Vagina (tissue), 2 donors: Measurements from ENCODE around the gene TFDP2. TPM values are rescaled to one million over a fixed set of nuclear protein-coding genes. Genes with fewer than 3 reads are reported as not detected.

Source experiments
- DNase-seq, 2 donors: peaks; one replicate each; pipeline ENCODE4 v3.0.0-alpha.2; 2017; ENCODE audit errors: extremely low spot score in 2 of 2
- H3K27ac ChIP-seq: fragments of 200-600 bp; sonication (generic); one replicate; pipeline ENCODE4 v1.5.1; 2019
- H3K27me3 ChIP-seq: fragments of 200-600 bp; sonication (generic); one replicate; pipeline ENCODE4 v1.5.1; 2019
- H3K36me3 ChIP-seq, 2 donors: fragments of 200-600 bp; sonication (generic); one replicate each; pipeline ENCODE4 v1.5.1; 2017 to 2019
- H3K4me1 ChIP-seq: fragments of 200-600 bp; sonication (generic); one replicate; pipeline ENCODE4 v1.5.1; 2019
- H3K4me3 ChIP-seq, 2 donors: fragments of 200-600 bp; sonication (generic); 1 replicate in 1 of 2; 2 replicates in 1 of 2; pipeline ENCODE4 v1.5.1; 2016 to 2019
- H3K9me3 ChIP-seq: fragments of 200-600 bp; sonication (generic); one replicate; pipeline ENCODE4 v1.5.1; 2019
- CTCF ChIP-seq, 3 experiments: fragments of 450-650 bp in 2 of 3; fragments of 200-600 bp in 1 of 3; sonication (generic) in 1 of 3; IDR thresholded peaks; one replicate each; pipeline ENCODE4 v1.5.1; 2017 to 2019; ENCODE audit warnings: antibody characterized with exemption in 3 of 3, mild to moderate bottlenecking in 2 of 3, moderate library complexity in 2 of 3
- POLR2A ChIP-seq, 2 donors: fragments of 450-650 bp; IDR thresholded peaks; one replicate each; pipeline ENCODE4 v1.6.1; 2017; ENCODE audit warnings: antibody characterized with exemption in 2 of 2, mild to moderate bottlenecking in 2 of 2, moderate library complexity in 2 of 2
- POLR2AphosphoS5 ChIP-seq, 2 donors: sonication (generic); formaldehyde crosslinking; IDR thresholded peaks; one replicate each; pipeline ENCODE4 v1.9.0; 2017; ENCODE audit warnings: antibody characterized with exemption in 2 of 2, mild to moderate bottlenecking in 2 of 2, low read depth in 1 of 2; ENCODE audit not compliant: insufficient read depth in 1 of 2
- intact Hi-C: fragments of 100-400 bp; cut with DNase I; formaldehyde crosslinking; loops from one replicate; pipeline ENCODE4 v1.15.1; 2023
- total RNA-seq: library from RNA; depleted of rRNA; stranded (reverse); fragments of >200 nt; gene quantifications from one replicate; pipeline ENCODE4 v1.2.3, GENCODE V29; 2016

Gene TFDP2
- total RNA-seq, 1 donor from 2014 or later: 24.8 TPM

GRCh38 chr3:142117056-142117851, 32.1 kb downstream of the TFDP2 start:
- Histone ChIP-seq H3K4me1 (peaks cover 10% of the 10 kb centered on the region), H3K27ac (no peak overlapping the region)
- DNase-seq: no peak

GRCh38 chr3:142115867-142116668, 33.3 kb downstream of the TFDP2 start:
- H3K4me3 ChIP-seq: no peak overlapping the region
- no peak for DNase-seq
- TF ChIP-seq POLR2AphosphoS5 (IDR thresholded peaks at IDR 0.05; ENCODE audit: insufficient read depth in 1 of 2, low read depth in 1 of 2) (no peak), POLR2A (IDR thresholded peaks at IDR 0.05) (no peak), CTCF (IDR thresholded peaks at IDR 0.05) (no peak)
- H3K4me1 ChIP-seq: peaks cover 10% of the 10 kb centered on the region
- no peaks in the 10 kb centered on the region for H3K9me3 ChIP-seq
- H3K36me3 ChIP-seq: no peaks in the 10 kb centered on the region
- no peak overlapping the region for H3K27ac ChIP-seq
- intact Hi-C loops: no loop called here
- H3K27me3 ChIP-seq: no peaks in the 10 kb centered on the region

More at GRCh38 chr3:142117056-142117851, 32.1 kb downstream of the TFDP2 start:
- intact Hi-C loops: no loop called here
- no peaks in the 10 kb centered on the region for H3K36me3 ChIP-seq
- no peaks in the 10 kb centered on the region for H3K27me3 ChIP-seq
- no peak overlapping the region for H3K4me3 ChIP-seq
- no peaks in the 10 kb centered on the region for H3K9me3 ChIP-seq
- TF ChIP-seq POLR2A (IDR thresholded peaks at IDR 0.05): no peak
- TF ChIP-seq POLR2AphosphoS5 (IDR thresholded peaks at IDR 0.05; ENCODE audit: insufficient read depth in 1 of 2, low read depth in 1 of 2): no peak
- no peak for TF ChIP-seq CTCF (IDR thresholded peaks at IDR 0.05)

GRCh38 chr3:142112601-142113000, 36.7 kb downstream of the TFDP2 start:
- intact Hi-C loops: no loop called here
- peaks cover 10% of the 10 kb centered on the region for H3K4me1 ChIP-seq
- no peak for DNase-seq
- no peaks in the 10 kb centered on the region for H3K27me3 ChIP-seq
- no peak overlapping the region for H3K27ac ChIP-seq
- H3K9me3 ChIP-seq: no peaks in the 10 kb centered on the region
- H3K36me3 ChIP-seq: no peaks in the 10 kb centered on the region
- no peak for TF ChIP-seq POLR2A (IDR thresholded peaks at IDR 0.05)
- TF ChIP-seq CTCF (IDR thresholded peaks at IDR 0.05): no peak
- no peak for TF ChIP-seq POLR2AphosphoS5 (IDR thresholded peaks at IDR 0.05; ENCODE audit: insufficient read depth in 1 of 2, low read depth in 1 of 2)
- no peak overlapping the region for H3K4me3 ChIP-seq

- Histone ChIP-seq H3K27me3 (no peaks in the 10 kb centered on the region), H3K4me3 (no peak overlapping the region), H3K27ac (no peak overlapping the region), H3K9me3 (no peaks in the 10 kb centered on the region), H3K4me1 (peaks cover 5% of the 10 kb centered on the region), H3K36me3 (no peaks in the 10 kb centered on the region)
- no peak for DNase-seq
- TF ChIP-seq POLR2A (IDR thresholded peaks at IDR 0.05) (no peak), CTCF (IDR thresholded peaks at IDR 0.05) (no peak), POLR2AphosphoS5 (IDR thresholded peaks at IDR 0.05; ENCODE audit: insufficient read depth in 1 of 2, low read depth in 1 of 2) (no peak)
- intact Hi-C loops: no loop called here
Observed at GRCh38 chr3:142106548-142106947, 42.8 kb downstream of the TFDP2 start.
